ENCODE data around the gene HDAC9. TPM values are rescaled to one million over a fixed set of nuclear protein-coding genes. Genes with fewer than 3 reads are reported as not detected.

HDAC9 gene
- total RNA-seq, 4 donors from 2014 or later: 3.0 to 14.0 (median 5.6) TPM

DNA sequence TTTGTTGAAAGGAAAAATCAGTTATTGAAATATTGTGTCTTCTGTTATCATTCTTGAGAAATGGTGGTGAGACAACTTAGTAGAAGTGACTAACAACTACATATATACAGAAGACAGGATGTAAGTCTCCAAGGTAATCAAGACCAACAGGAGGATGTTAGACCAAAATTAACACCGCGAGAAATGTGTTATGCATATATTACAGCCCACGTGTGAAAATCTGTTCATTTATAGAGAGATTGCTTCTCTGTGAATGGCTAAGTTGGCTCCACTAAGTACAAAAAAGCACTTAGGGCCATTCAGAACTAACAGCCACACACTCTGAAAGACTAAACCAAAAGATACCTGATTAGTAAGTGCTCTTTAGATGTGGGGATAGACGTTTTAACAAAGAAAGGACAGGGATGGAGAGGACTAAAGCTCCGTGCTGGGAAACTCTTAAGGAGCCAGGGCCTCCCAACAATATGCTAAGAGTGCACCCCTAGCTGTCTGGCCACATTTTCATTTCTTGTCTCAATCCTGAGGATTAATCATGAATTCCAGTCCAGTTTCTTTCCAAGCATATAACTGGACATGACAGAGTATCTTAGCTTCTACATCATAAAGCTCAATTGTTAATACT lies 26.5 kb downstream of the HDAC9 start:
- no peak for ATAC-seq
- in situ Hi-C loops (cut with MboI; ENCODE audit: low sequenced_read_pairs in 4 of 4) (no loop called here), intact Hi-C loops (cut with DNase I; ENCODE audit: low total_unique reads) (no loop called here)
- TF ChIP-seq, protein P1, sequence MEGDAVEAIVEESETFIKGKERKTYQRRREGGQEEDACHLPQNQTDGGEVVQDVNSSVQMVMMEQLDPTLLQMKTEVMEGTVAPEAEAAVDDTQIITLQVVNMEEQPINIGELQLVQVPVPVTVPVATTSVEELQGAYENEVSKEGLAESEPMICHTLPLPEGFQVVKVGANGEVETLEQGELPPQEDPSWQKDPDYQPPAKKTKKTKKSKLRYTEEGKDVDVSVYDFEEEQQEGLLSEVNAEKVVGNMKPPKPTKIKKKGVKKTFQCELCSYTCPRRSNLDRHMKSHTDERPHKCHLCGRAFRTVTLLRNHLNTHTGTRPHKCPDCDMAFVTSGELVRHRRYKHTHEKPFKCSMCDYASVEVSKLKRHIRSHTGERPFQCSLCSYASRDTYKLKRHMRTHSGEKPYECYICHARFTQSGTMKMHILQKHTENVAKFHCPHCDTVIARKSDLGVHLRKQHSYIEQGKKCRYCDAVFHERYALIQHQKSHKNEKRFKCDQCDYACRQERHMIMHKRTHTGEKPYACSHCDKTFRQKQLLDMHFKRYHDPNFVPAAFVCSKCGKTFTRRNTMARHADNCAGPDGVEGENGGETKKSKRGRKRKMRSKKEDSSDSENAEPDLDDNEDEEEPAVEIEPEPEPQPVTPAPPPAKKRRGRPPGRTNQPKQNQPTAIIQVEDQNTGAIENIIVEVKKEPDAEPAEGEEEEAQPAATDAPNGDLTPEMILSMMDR (IDR thresholded peaks at IDR 0.05 in 4 of 5, conservative IDR thresholded peaks at IDR 0.05 in 1 of 5): no peak
- no peak for TF ChIP-seq POLR2A (IDR thresholded peaks at IDR 0.05)
- H3K27me3 ChIP-seq: no peaks in the 10 kb centered on the region
- H3K4me1 ChIP-seq: peaks cover 72 to 73% of the 10 kb centered on the region in 2 donors
- H3K4me3 ChIP-seq: no peak overlapping the region
- H3K36me3 ChIP-seq: no peaks in the 10 kb centered on the region
- DNase-seq: no peak
- no peaks in the 10 kb centered on the region for H3K9me3 ChIP-seq
- H3K27ac ChIP-seq: peak overlapping the region; percentile 73 to 82 (median 80)

DNA sequence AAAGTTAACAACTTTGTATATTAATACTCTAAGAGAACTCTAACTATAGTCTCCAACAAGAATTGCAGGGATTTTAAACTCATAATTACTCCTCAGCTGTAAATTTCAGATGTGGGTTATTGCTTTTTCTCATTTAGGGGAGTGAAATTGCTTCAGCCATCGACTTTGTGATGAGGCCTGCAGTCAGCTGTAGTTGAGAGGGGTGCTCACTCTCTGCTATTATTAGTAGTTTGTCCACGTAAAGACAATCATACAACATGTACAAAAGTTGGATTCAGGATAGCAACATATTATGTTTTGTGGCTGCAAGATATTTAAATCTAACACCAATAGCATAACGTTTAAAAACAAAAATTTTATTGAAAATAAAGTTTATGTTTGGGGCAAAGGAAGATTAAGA lies 28.7 kb downstream of the HDAC9 start:
- H3K9me3 ChIP-seq: no peaks in the 10 kb centered on the region
- no peaks in the 10 kb centered on the region for H3K27me3 ChIP-seq
- intact Hi-C loops (cut with DNase I; ENCODE audit: low total_unique reads): no loop called here
- no peak for DNase-seq
- H3K4me1 ChIP-seq: peaks cover 72 to 74% of the 10 kb centered on the region in 2 donors
- ATAC-seq: no peak
- H3K27ac ChIP-seq: peak overlapping the region; percentile 32 to 82 (median 80)
- no peak for TF ChIP-seq POLR2A (IDR thresholded peaks at IDR 0.05)
- TF ChIP-seq, protein P1 (IDR thresholded peaks at IDR 0.05 in 4 of 5, conservative IDR thresholded peaks at IDR 0.05 in 1 of 5): no peak
- no peak overlapping the region for H3K4me3 ChIP-seq
- no peaks in the 10 kb centered on the region for H3K36me3 ChIP-seq
- in situ Hi-C loops (cut with MboI; ENCODE audit: low sequenced_read_pairs in 4 of 4): no loop called here

DNA sequence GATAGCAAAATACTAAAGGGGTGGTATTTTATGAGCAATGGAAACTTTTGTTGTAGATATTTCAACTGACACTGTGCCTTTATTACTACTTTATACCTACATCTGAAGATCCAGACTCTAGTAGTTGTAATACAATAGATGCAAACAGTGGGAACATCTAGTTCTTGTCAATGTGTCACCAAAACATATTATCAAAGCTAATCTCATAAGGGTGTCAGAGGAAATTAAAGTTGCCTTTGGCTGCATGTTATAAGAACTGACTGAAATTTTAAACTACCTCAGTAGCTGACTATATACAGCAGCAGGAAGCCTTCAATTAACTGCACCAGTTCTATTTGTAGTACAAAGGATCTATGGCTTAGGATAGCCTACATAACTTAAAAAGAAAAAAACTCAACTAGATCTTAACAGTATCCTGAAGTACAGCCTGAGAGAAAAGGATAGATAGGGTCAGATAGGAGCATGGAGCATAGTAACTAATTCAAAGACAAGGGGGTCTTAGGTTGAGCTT lies 30.9 kb downstream of the HDAC9 start:
- intact Hi-C loops (cut with DNase I; ENCODE audit: low total_unique reads): no loop called here
- Histone ChIP-seq H3K9me3 (no peaks in the 10 kb centered on the region), H3K4me3 (peak overlapping the region in 1 of 4 donors; percentile 4), H3K4me1 (peaks cover 62 to 65% of the 10 kb centered on the region in 2 donors), H3K36me3 (no peaks in the 10 kb centered on the region), H3K27me3 (no peaks in the 10 kb centered on the region), H3K27ac (peak overlapping the region; percentile 33 to 64 (median 54))
- peak in 1 of 2 donors; percentile 53 for ATAC-seq
- in situ Hi-C loops (cut with MboI; ENCODE audit: low sequenced_read_pairs in 4 of 4): no loop called here
- no peak for DNase-seq
- TF ChIP-seq, protein P1 (IDR thresholded peaks at IDR 0.05 in 4 of 5, conservative IDR thresholded peaks at IDR 0.05 in 1 of 5): no peak
- TF ChIP-seq POLR2A (IDR thresholded peaks at IDR 0.05): no peak

DNA sequence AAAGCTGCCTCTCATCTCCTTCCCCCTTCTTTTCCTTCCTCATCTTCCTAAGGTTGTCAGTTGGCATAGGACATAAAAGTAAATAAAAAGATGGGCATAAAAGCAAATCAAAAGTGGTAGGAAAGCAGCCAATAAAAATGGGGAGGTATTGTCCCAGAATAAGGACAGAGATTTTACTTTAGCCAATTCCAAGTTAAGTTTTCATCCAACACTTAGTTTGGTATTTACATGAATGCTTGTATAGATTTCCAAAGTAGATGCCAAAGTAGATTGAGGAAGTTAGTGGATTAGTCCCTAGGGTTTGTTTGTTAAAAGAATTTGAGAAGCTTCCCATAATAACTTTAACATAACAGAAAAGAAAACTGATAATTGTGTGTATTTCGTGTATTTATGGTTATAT lies 33.7 kb downstream of the HDAC9 start:
- Histone ChIP-seq H3K27ac (peak overlapping the region in 3 of 4 donors; percentile 3 to 30 (median 22)), H3K27me3 (no peaks in the 10 kb centered on the region), H3K9me3 (no peaks in the 10 kb centered on the region), H3K4me3 (no peak overlapping the region), H3K36me3 (no peaks in the 10 kb centered on the region), H3K4me1 (peaks cover 49 to 52% of the 10 kb centered on the region in 2 donors)
- intact Hi-C loops (cut with DNase I; ENCODE audit: low total_unique reads): no loop called here
- TF ChIP-seq, protein P1 (IDR thresholded peaks at IDR 0.05 in 4 of 5, conservative IDR thresholded peaks at IDR 0.05 in 1 of 5): no peak
- no peak for DNase-seq
- ATAC-seq: no peak
- in situ Hi-C loops (cut with MboI; ENCODE audit: low sequenced_read_pairs in 4 of 4): no loop called here
